DOHH2 (cell line): Measurements from ENCODE around the gene MPZL3.

ENCODE experiments used
- H3F3A ChIP-seq: fragments of 200-600 bp; sonication (generic), shearing (Covaris generic); 2 replicates; pipeline ENCODE4 v1.6.0; 2016; ENCODE audit warnings: antibody characterized with exemption, mild to moderate bottlenecking; ENCODE audit not compliant: control insufficient read depth, insufficient read depth
- H3K27ac ChIP-seq: fragments of 200-600 bp; sonication (generic); 2 replicates; pipeline ENCODE4 v1.5.1; 2014; ENCODE audit warnings: low read depth, mild to moderate bottlenecking, low read length, moderate library complexity
- H3K27me3 ChIP-seq: fragments of 200-600 bp; sonication (generic); 2 replicates; pipeline ENCODE4 v1.6.1; 2014; ENCODE audit warnings: mild to moderate bottlenecking, low read length, mixed read lengths; ENCODE audit not compliant: control insufficient read depth
- H3K36me3 ChIP-seq: fragments of 200-600 bp; sonication (generic); 2 replicates; pipeline ENCODE4 v1.6.1; 2014; ENCODE audit warnings: mild to moderate bottlenecking, low read length, moderate library complexity, mixed read lengths; ENCODE audit not compliant: control insufficient read depth
- H3K4me1 ChIP-seq: fragments of 200-600 bp; sonication (generic); 2 replicates; pipeline ENCODE4 v1.6.1; 2014; ENCODE audit warnings: mild to moderate bottlenecking, low read length, mixed read lengths; ENCODE audit not compliant: control insufficient read depth
- H3K4me2 ChIP-seq: fragments of 200-600 bp; sonication (generic); 2 replicates; pipeline ENCODE4 v1.6.0; 2014; ENCODE audit warnings: mild to moderate bottlenecking, low read length, moderate library complexity
- H3K4me3 ChIP-seq: fragments of 200-600 bp; sonication (generic); 2 replicates; pipeline ENCODE4 v1.5.1; 2014; ENCODE audit warnings: mild to moderate bottlenecking, low read length, mixed read lengths
- H3K79me2 ChIP-seq: fragments of 200-600 bp; sonication (generic); 2 replicates; pipeline ENCODE4 v1.6.1; 2014; ENCODE audit warnings: mild to moderate bottlenecking, low read length, mixed read lengths; ENCODE audit not compliant: control insufficient read depth
- H3K9me2 ChIP-seq: fragments of 200-600 bp; sonication (generic); replicated peaks from 2 replicates; pipeline ENCODE4 v1.6.1; 2014; ENCODE audit warnings: mild to moderate bottlenecking, low read length, mixed read lengths; ENCODE audit not compliant: control insufficient read depth
- H3K9me3 ChIP-seq: fragments of 200-600 bp; sonication (generic); 2 replicates; pipeline ENCODE4 v1.6.1; 2014; ENCODE audit warnings: antibody characterized with exemption, low read length, mixed read lengths; ENCODE audit not compliant: control insufficient read depth, insufficient read depth
- H4K20me1 ChIP-seq: fragments of 200-600 bp; sonication (generic); 2 replicates; pipeline ENCODE4 v1.6.0; 2014; ENCODE audit warnings: low read depth, mild to moderate bottlenecking, antibody characterized with exemption, low read length, moderate library complexity; ENCODE audit not compliant: control insufficient read depth, insufficient read depth
- EZH2phosphoT487 ChIP-seq: fragments of 200-600 bp; sonication (generic); IDR thresholded peaks from 2 replicates; pipeline ENCODE4 v1.6.1; 2017; ENCODE audit warnings: borderline replicate concordance, mild to moderate bottlenecking, antibody characterized with exemption, low read length, moderate library complexity, mixed read lengths
- TF ChIP-seq, protein P1 (sequence below): fragments of 200-600 bp; sonication (generic); IDR thresholded peaks from one replicate; pipeline ENCODE4 v1.5.1; 2014; ENCODE audit warnings: antibody characterized with exemption, mild to moderate bottlenecking, low read depth, low read length; ENCODE audit not compliant: poor library complexity, severe bottlenecking

The MPZL3 gene

GRCh38 chr11:118295199-118295598 is 43.0 kb upstream of the MPZL3 start:
- Histone ChIP-seq H3K9me3 (no peaks in the 10 kb centered on the region), H3K27me3 (no peaks in the 10 kb centered on the region), H3K9me2 (no peaks in the 10 kb centered on the region), H3K4me2 (no peak overlapping the region), H3K4me3 (no peak overlapping the region), H3K27ac (no peak overlapping the region), H3K79me2 (no peaks in the 10 kb centered on the region), H3K36me3 (no peaks in the 10 kb centered on the region), H3K4me1 (peaks cover 24% of the 10 kb centered on the region), H3F3A (no peaks in the 10 kb centered on the region), H4K20me1 (no peaks in the 10 kb centered on the region)
- TF ChIP-seq, protein P1, sequence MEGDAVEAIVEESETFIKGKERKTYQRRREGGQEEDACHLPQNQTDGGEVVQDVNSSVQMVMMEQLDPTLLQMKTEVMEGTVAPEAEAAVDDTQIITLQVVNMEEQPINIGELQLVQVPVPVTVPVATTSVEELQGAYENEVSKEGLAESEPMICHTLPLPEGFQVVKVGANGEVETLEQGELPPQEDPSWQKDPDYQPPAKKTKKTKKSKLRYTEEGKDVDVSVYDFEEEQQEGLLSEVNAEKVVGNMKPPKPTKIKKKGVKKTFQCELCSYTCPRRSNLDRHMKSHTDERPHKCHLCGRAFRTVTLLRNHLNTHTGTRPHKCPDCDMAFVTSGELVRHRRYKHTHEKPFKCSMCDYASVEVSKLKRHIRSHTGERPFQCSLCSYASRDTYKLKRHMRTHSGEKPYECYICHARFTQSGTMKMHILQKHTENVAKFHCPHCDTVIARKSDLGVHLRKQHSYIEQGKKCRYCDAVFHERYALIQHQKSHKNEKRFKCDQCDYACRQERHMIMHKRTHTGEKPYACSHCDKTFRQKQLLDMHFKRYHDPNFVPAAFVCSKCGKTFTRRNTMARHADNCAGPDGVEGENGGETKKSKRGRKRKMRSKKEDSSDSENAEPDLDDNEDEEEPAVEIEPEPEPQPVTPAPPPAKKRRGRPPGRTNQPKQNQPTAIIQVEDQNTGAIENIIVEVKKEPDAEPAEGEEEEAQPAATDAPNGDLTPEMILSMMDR: no peak
- TF ChIP-seq EZH2phosphoT487: no peak

DNA sequence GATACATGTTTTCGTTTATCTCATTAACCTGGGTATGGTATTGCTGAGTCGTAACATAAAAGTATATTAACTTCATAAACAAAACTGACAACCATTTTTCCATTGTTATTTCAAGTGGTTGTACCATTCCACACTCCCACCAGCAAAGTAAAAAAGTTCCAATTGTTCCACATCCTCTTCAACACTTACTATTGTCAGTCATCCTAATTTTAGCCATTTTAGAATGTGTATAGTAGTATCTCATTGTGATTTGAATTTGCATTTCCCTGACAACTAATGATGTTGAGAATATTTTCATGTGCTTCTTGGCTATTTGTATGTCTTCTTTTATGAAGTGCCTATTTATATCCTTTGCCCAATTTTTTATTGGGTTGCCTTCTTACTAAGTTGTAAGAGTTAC is 41.9 kb upstream of the MPZL3 start:
- no peak overlapping the region; the same call in 1 of the 2 replicates for H3K4me2 ChIP-seq
- H4K20me1 ChIP-seq: no peaks in the 10 kb centered on the region
- no peak overlapping the region for H3K27ac ChIP-seq
- peaks cover 24% of the 10 kb centered on the region for H3K4me1 ChIP-seq
- H3K9me2 ChIP-seq: no peaks in the 10 kb centered on the region
- no peaks in the 10 kb centered on the region for H3K9me3 ChIP-seq
- H3F3A ChIP-seq: no peaks in the 10 kb centered on the region; the same call in 1 of the 2 replicates
- H3K79me2 ChIP-seq: no peaks in the 10 kb centered on the region
- no peaks in the 10 kb centered on the region for H3K27me3 ChIP-seq
- no peaks in the 10 kb centered on the region for H3K36me3 ChIP-seq
- TF ChIP-seq, protein P1: no peak
- no peak for TF ChIP-seq EZH2phosphoT487
- no peak overlapping the region for H3K4me3 ChIP-seq

- no peak overlapping the region for H3K27ac ChIP-seq
- H3K4me1 ChIP-seq: peaks cover 30% of the 10 kb centered on the region
- H3F3A ChIP-seq: no peaks in the 10 kb centered on the region; the same call in 1 of the 2 replicates
- H3K9me3 ChIP-seq: no peaks in the 10 kb centered on the region
- H3K79me2 ChIP-seq: no peaks in the 10 kb centered on the region
- no peaks in the 10 kb centered on the region for H3K36me3 ChIP-seq
- TF ChIP-seq, protein P1: no peak
- no peak for TF ChIP-seq EZH2phosphoT487
- no peaks in the 10 kb centered on the region for H3K27me3 ChIP-seq
- no peak overlapping the region for H3K4me3 ChIP-seq
- no peaks in the 10 kb centered on the region for H4K20me1 ChIP-seq
- no peaks in the 10 kb centered on the region for H3K9me2 ChIP-seq
- no peak overlapping the region for H3K4me2 ChIP-seq
Observed at GRCh38 chr11:118291477-118292135, 39.4 kb upstream of the MPZL3 start.
